Activated CD4-positive, alpha-beta memory T cell treated with anti-CD3 and anti-CD28 coated beads, Interleukin-2, amount 10 ng/mL, durations not matched to agents 7 days and 5 days (primary cell): ENCODE results near the gene CFAP92. TPM values are rescaled to one million over a fixed set of nuclear protein-coding genes. Genes with fewer than 3 reads are reported as not detected.

Source experiments
- CTCF ChIA-PET: fragments of 350-600 bp; sonication (Branson Sonifier 250); formaldehyde crosslinking; loops from one replicate; lab custom pipeline; 2021; ENCODE audit warnings: antibody characterized with exemption, inconsistent platforms; lab: Charles Lee
- POLR2A ChIA-PET: fragments of 350-600 bp; sonication (Branson Sonifier 250); formaldehyde crosslinking; loops from one replicate; lab custom pipeline; 2021; ENCODE audit warnings: antibody characterized with exemption; lab: Charles Lee
- DNase-seq: peaks from one replicate; pipeline ENCODE4 v3.0.0-alpha.2; 2020
- H3K27ac Mint-ChIP-seq: one replicate; pipeline ENCODE4 v1.8.0; 2021; ENCODE audit warnings: mild to moderate bottlenecking, mixed read lengths
- H3K27me3 Mint-ChIP-seq: one replicate; pipeline ENCODE4 v1.8.0; 2021; ENCODE audit warnings: mixed read lengths
- H3K36me3 Mint-ChIP-seq: one replicate; pipeline ENCODE4 v1.8.0; 2021; ENCODE audit warnings: low read depth, mixed read lengths
- H3K4me1 Mint-ChIP-seq: one replicate; pipeline ENCODE4 v1.8.0; 2021; ENCODE audit warnings: mixed read lengths
- H3K4me3 Mint-ChIP-seq: one replicate; pipeline ENCODE4 v1.8.0; 2021; ENCODE audit warnings: mild to moderate bottlenecking, mixed read lengths
- H3K9me3 Mint-ChIP-seq: one replicate; pipeline ENCODE4 v1.8.0; 2021; ENCODE audit warnings: mixed read lengths
- total RNA-seq, 2 experiments: library from RNA; stranded (reverse); gene quantifications; one replicate each; pipeline ENCODE4 v1.2.3, GENCODE V29; 2021

Gene CFAP92
- total RNA-seq, 2 experiments from 2014 or later, result 0.15 TPM; not detected in 1

DNA sequence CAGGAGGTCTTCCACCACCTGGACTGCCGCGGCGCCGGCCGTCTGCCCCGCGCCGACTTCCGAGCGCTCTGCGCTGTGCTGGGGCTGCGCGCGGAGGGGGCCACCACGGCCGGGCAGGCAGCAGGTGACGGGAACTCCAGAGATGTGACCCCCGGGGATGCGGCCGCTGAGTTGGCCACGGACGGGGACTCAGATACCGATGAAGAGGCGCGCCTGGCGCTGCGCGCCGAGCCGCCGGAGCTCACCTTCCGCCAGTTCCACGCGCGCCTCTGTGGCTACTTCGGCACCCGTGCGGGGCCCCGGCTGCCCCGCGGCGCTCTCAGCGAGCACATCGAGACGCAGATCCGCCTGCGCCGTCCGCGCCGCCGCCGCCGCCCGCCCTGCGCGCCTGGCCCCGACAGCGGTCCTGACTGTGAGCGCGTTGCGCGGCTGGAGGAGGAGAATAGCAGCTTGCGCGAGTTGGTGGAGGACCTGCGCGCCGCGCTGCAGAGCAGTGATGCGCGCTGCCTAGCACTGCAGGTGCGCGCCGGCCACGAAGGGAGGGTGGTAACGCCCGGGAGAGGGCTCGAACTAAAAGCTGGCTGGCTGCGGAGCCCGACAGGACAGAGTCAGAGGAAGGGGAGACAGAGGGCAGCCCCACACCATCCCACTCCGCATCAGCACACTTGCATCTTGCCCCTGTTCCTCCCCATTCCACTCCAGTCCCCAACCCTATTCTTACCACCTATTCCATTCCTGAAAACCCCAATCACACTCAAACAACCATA, 8.1 kb upstream of the CFAP92 start:
- no peak overlapping the region for H3K27ac Mint-ChIP-seq
- ChIA-PET POLR2A (interaction anchor here (4.8 kb wide), 1 partner anchor 14 kb away, joined by 33 read pairs; no protein-coding TSS in a partner anchor), CTCF (interaction anchor here (1.3 to 1.8 kb wide), 2 partner anchors 14 to 32 kb away, joined by 3 to 5 read pairs; no protein-coding TSS in a partner anchor)
- H3K4me3 Mint-ChIP-seq, result peak overlapping the region; percentile 45
- no peaks in the 10 kb centered on the region for H3K36me3 Mint-ChIP-seq
- peaks cover 37% of the 10 kb centered on the region for H3K4me1 Mint-ChIP-seq
- DNase-seq, result no peak
- no peaks in the 10 kb centered on the region for H3K9me3 Mint-ChIP-seq
- H3K27me3 Mint-ChIP-seq, result peaks cover 61% of the 10 kb centered on the region

DNA sequence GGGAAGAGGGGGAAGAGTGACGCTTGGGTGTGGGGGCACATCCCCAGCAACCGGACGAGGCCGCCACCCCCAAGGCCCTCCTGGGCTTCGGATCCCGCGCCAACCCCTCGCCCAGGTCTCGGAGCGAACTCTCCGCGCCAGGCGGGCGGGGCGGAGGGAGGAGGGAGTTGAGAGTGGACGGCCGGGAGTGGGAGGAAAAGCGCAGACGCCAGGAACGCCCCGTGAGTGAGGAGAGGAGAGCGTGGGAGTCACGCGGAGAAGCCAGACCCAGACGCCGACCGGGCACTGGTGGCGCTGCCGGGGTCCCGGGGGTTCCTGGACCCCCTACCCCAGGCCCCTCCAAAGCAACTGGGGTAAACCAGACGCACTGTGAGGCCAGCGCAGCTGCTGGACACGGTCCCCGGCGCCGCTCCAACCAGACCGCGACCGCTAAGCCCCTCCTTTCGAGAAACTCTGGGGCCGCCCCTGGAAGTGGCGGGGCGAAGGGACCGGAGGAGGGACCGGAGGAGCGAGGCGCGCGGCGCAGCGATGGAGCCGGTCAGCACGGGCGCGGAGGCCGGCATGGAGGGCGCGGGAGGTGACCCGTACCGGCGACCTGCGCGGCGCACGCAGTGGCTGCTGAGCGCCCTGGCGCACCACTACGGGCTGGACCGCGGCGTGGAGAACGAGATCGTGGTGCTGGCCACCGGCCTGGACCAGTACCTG, 7.4 kb upstream of the CFAP92 start, which contains the start of gene EFCC1:
EFCC1 (plus strand) TSS at position 204 of the 705 bp plus-strand sequence; CDS start at position 529, 325 bp downstream.
- H3K4me1 Mint-ChIP-seq, result peaks cover 36% of the 10 kb centered on the region
- peaks cover 61% of the 10 kb centered on the region for H3K27me3 Mint-ChIP-seq
- no peak for DNase-seq
- H3K9me3 Mint-ChIP-seq, result no peaks in the 10 kb centered on the region
- ChIA-PET CTCF (interaction anchor here (1.3 to 1.8 kb wide), 2 partner anchors 15 to 31 kb away, joined by 3 to 5 read pairs; no protein-coding TSS in a partner anchor), POLR2A (interaction anchor here (4.8 kb wide), 1 partner anchor 15 kb away, joined by 33 read pairs; no protein-coding TSS in a partner anchor)
- H3K36me3 Mint-ChIP-seq, result no peaks in the 10 kb centered on the region
- H3K27ac Mint-ChIP-seq, result no peak within 1 kb of the TSS
- H3K4me3 Mint-ChIP-seq, result peak within 1 kb of the TSS; percentile 45

DNA sequence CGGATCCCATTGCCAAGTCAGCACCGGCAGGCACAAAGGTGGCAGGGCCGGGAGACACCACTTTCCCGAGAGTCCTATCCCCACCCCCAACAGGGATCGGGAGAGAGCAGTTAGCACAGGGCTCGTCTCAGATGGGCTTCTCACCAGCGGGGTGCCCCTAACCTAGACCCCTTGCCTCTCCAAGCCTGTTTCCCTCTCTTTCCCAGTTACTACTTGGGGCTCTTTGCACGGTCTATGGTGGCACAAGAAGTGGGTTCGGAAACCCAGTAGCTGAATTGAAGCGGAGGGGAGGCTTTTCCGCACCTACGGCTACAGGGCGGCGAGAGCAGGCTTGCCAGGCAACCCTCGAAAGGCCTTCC, 6.8 kb upstream of the CFAP92 start:
- peaks cover 61% of the 10 kb centered on the region for H3K27me3 Mint-ChIP-seq
- CTCF ChIA-PET, result interaction anchor here (1.8 to 3.3 kb wide), 3 partner anchors 15 to 30 kb away, joined by 5 to 18 read pairs (median 6); no protein-coding TSS in a partner anchor
- H3K4me3 Mint-ChIP-seq, result no peak overlapping the region
- H3K4me1 Mint-ChIP-seq, result peaks cover 34% of the 10 kb centered on the region
- POLR2A ChIA-PET, result no interaction called here
- no peaks in the 10 kb centered on the region for H3K36me3 Mint-ChIP-seq
- no peak for DNase-seq
- H3K27ac Mint-ChIP-seq, result no peak overlapping the region
- no peaks in the 10 kb centered on the region for H3K9me3 Mint-ChIP-seq

DNA sequence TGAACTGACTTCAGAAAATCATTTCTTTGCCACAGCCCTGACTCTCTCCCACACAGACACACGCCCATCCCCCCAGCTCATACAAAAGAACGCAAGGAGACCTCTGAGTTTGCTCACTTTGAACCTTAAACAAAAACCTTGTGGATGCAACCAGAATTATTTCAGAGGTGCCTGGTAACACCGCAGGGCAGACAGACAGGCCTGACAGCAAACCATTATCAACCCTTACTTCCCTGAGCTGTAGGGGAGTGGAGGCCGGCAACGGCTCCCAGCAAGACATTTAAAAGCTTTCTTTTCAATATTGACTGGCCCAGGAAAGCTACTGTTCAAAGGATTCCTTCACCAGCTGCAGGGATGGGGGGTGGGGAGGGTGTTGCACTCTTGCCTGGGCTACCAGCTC, 5.2 kb upstream of the CFAP92 start:
- no peak overlapping the region for H3K4me3 Mint-ChIP-seq
- POLR2A ChIA-PET, result interaction anchor here (1.4 to 3.4 kb wide), 2 partner anchors 13 to 17 kb away, joined by 3 to 13 read pairs; no protein-coding TSS in a partner anchor
- H3K27ac Mint-ChIP-seq, result no peak overlapping the region
- no peaks in the 10 kb centered on the region for H3K36me3 Mint-ChIP-seq
- no peak for DNase-seq
- peaks cover 26% of the 10 kb centered on the region for H3K4me1 Mint-ChIP-seq
- H3K9me3 Mint-ChIP-seq, result no peaks in the 10 kb centered on the region
- CTCF ChIA-PET, result interaction anchor here (1.0 to 3.3 kb wide), 4 partner anchors 13 to 53 kb away, joined by 3 to 18 read pairs (median 4); no protein-coding TSS in a partner anchor
- H3K27me3 Mint-ChIP-seq, result peaks cover 51% of the 10 kb centered on the region

DNA sequence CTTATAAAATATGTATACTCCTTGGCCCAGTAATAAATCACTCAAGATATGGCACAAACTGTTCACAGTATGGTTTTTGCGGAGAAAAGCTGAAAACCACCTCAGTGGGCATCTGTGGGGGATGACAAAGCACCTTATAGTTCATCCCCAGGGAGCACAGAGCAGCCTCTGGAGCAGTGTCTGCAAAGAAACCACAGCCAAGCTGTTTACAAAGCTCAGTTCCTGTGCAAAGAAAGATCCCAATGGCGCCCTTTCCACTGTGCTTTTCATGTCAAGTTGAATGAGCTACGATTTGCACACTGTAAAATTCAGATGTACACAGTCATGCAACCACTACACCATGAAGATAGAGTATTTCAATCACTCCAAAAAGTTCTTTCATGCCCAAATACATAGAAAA, 4.7 kb upstream of the CFAP92 start:
- Mint-ChIP-seq H3K27me3 (peaks cover 48% of the 10 kb centered on the region), H3K27ac (no peak overlapping the region), H3K4me3 (no peak overlapping the region), H3K36me3 (no peaks in the 10 kb centered on the region), H3K4me1 (peaks cover 26% of the 10 kb centered on the region), H3K9me3 (no peaks in the 10 kb centered on the region)
- ChIA-PET CTCF (interaction anchor here (0.6 to 3.3 kb wide), 5 partner anchors 13 to 54 kb away, joined by 3 to 18 read pairs (median 3); no protein-coding TSS in a partner anchor), POLR2A (interaction anchor here (0.9 to 3.4 kb wide), 3 partner anchors 9 to 18 kb away, joined by 3 to 13 read pairs (median 3); no protein-coding TSS in a partner anchor)
- DNase-seq, result no peak

DNA sequence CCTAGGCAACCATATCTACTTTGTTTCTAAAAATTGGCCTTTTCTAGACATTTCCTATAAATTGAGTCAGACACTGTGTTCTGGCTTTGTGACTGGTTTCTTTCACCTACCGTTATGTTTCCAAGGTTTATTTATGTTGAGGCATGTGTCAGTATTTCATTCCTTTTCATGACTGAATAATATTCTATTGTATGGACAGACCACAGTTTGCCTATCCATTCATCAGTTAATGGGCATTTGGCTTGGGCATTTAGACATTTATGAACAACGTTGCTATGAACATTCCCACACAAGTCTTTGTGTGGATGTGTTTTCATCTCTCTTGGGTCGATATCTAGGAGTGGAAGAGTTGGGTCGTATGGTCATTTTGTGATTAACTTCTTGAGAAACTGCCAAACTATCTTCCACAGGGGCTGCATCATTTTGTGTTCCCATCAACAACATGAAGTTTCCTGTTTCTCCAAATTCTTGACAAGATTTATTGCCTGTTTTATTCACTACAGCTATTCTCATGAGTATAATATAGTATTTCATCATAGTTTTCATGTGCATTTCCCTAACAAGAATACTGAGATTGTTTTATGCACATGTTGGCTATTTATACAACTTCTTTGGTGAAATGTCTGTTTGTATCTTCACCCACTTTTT, 3.7 kb upstream of the CFAP92 start:
- POLR2A ChIA-PET, result interaction anchor here (0.9 to 3.4 kb wide), 3 partner anchors 10 to 19 kb away, joined by 3 to 13 read pairs (median 3); no protein-coding TSS in a partner anchor
- no peak overlapping the region for H3K27ac Mint-ChIP-seq
- CTCF ChIA-PET, result interaction anchor here (1.3 to 3.3 kb wide), 2 partner anchors 18 to 29 kb away, joined by 5 to 18 read pairs; no protein-coding TSS in a partner anchor
- DNase-seq, result no peak
- no peak overlapping the region for H3K4me3 Mint-ChIP-seq
- no peaks in the 10 kb centered on the region for H3K36me3 Mint-ChIP-seq
- peaks cover 24% of the 10 kb centered on the region for H3K4me1 Mint-ChIP-seq
- H3K27me3 Mint-ChIP-seq, result peaks cover 39% of the 10 kb centered on the region
- H3K9me3 Mint-ChIP-seq, result no peaks in the 10 kb centered on the region

DNA sequence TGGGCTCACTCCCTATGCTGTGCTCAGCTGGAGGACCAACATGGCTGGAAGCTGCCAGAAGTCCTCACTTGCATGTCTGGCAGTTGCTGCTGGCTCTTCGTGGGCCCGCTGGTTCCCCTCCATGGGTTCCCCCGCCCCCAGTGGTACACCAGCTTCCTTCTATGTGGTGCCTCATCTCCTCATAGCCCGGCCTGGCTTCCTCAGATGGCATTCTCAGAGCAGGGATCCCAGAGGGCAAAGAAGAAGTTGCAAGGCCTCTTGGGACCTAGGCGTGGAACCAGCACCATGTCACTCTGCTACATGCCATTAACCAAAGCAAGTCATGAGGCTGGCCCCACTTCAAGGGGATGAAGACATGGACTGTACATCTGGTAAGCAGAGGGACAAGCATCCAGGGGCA, 2.9 kb upstream of the CFAP92 start:
- DNase-seq, result no peak
- POLR2A ChIA-PET, result interaction anchor here (0.8 to 3.4 kb wide), 2 partner anchors 20 to 253 kb away, joined by 4 to 13 read pairs; partner anchors contain the start of gene COPG1
- no peak overlapping the region for H3K4me3 Mint-ChIP-seq
- H3K9me3 Mint-ChIP-seq, result no peaks in the 10 kb centered on the region
- CTCF ChIA-PET, result interaction anchor here (0.5 kb wide), 1 partner anchor 19 kb away, joined by 3 read pairs; no protein-coding TSS in a partner anchor
- H3K36me3 Mint-ChIP-seq, result no peaks in the 10 kb centered on the region
- no peak overlapping the region for H3K27ac Mint-ChIP-seq
- H3K4me1 Mint-ChIP-seq, result peaks cover 18% of the 10 kb centered on the region
- peaks cover 33% of the 10 kb centered on the region for H3K27me3 Mint-ChIP-seq

DNA sequence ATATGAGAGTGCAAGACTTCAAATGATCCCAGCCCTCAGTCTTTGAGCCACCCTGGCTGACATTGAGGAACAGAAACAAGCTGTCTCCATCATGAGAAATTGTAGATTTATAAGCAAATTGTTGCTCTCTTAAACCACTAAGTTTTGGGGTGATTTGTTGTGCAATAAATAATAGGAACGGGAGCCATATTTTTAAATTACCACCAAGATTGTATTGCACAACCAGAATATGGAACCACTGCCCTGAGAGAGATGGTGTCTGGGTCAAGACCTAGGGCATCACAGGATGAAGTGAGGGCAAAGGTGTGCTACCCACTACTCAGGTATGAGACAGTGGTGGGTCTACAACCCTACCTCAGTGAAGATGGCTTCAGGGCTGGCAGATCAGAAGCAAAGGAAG, 2.3 kb upstream of the CFAP92 start:
- Mint-ChIP-seq H3K9me3 (no peaks in the 10 kb centered on the region), H3K36me3 (no peaks in the 10 kb centered on the region), H3K4me1 (peaks cover 18% of the 10 kb centered on the region), H3K27ac (no peak overlapping the region), H3K4me3 (no peak overlapping the region), H3K27me3 (peaks cover 33% of the 10 kb centered on the region)
- POLR2A ChIA-PET, result interaction anchor here (0.8 to 3.4 kb wide), 3 partner anchors 8 to 253 kb away, joined by 3 to 13 read pairs (median 4); partner anchors contain the start of gene COPG1
- DNase-seq, result no peak
- CTCF ChIA-PET, result interaction anchor here (3.6 kb wide), 1 partner anchor 26 kb away, joined by 37 read pairs; no protein-coding TSS in a partner anchor

DNA sequence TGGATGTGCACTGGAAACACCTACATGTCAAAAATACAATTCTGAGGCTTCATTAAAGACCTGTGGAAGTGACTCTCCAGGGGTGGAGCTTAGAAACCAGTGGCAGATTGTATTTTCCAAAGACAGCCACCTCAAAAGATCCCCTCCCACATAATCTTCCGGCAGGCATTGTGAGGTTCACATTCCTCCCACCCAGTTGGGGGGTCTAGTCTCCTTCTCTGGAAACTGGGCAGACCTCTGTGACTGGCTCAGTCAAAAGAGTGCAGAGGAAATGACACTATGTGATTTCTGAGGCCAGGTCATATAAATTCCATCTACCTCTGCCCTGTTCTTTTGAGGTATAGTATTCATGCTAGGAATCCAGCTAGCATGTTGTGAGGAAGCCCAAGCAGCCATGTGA, 1.9 kb upstream of the CFAP92 start:
- H3K4me1 Mint-ChIP-seq, result peaks cover 16% of the 10 kb centered on the region
- DNase-seq, result no peak
- H3K27me3 Mint-ChIP-seq, result peaks cover 31% of the 10 kb centered on the region
- H3K4me3 Mint-ChIP-seq, result no peak overlapping the region
- no peaks in the 10 kb centered on the region for H3K9me3 Mint-ChIP-seq
- no peak overlapping the region for H3K27ac Mint-ChIP-seq
- ChIA-PET POLR2A (interaction anchor here (1.4 to 2.9 kb wide), 3 partner anchors 9 to 320 kb away, joined by 3 to 17 read pairs (median 12); a partner anchor contains a TSS), CTCF (interaction anchor here (0.7 to 3.6 kb wide), 3 partner anchors 21 to 31 kb away, joined by 3 to 37 read pairs (median 12); no protein-coding TSS in a partner anchor)
- no peaks in the 10 kb centered on the region for H3K36me3 Mint-ChIP-seq

DNA sequence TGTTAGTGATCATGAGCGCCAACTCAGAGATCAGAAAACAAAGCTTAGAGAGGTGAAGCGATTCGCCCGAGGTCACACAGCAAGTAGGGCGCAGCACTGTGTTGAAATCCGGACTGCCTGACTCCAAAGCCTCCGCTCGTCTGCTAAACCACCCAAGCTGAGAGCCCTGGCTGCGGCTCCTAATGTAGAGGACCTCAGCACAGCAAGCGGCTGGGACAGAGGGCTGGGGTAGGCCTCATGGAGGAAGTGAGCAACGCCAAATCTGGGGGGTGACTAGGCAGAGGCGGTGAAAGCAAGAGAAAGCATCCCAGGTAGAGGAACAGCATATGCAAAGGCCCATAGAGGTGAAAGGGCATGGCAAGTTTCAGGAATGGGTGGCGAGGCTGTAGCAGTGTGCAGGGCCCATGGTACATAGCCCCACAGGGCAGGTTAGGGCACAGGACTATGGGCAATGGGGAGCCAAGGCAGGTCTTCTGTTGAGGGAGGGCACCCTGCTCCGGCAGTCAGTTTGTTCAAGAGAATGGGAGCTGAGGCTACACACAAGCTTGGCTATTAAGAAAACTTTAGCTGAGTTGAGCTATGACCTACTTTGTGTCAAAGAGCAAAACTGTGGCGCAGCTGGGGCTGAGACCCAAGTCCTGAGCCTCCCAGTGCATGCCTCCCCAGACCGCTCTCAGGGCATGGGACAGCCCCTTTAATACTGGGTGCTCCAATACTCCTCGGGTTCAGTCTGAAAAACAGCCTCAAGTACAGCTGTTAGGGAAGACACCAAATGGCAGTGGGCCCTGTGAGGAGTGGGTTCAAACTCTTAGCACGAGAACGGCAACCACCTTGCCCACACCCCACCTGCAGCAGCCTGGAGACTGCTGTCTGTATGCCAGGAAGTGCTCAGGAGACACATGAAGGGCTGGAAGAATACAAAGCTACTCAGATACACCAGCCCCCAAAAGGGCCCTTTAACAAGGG, 988 bp upstream of the CFAP92 start:
- Mint-ChIP-seq H3K9me3 (no peaks in the 10 kb centered on the region), H3K4me1 (peaks cover 14% of the 10 kb centered on the region), H3K27me3 (peaks cover 22% of the 10 kb centered on the region), H3K27ac (no peak overlapping the region), H3K36me3 (no peaks in the 10 kb centered on the region), H3K4me3 (peak overlapping the region; percentile 27)
- CTCF ChIA-PET, result interaction anchor here (0.7 to 3.6 kb wide), 8 partner anchors 9 to 59 kb away, joined by 3 to 37 read pairs (median 4); no protein-coding TSS in a partner anchor
- no peak for DNase-seq
- POLR2A ChIA-PET, result interaction anchor here (0.8 to 2.9 kb wide), 6 partner anchors 9 to 321 kb away, joined by 3 to 17 read pairs (median 8); a partner anchor contains a TSS

DNA sequence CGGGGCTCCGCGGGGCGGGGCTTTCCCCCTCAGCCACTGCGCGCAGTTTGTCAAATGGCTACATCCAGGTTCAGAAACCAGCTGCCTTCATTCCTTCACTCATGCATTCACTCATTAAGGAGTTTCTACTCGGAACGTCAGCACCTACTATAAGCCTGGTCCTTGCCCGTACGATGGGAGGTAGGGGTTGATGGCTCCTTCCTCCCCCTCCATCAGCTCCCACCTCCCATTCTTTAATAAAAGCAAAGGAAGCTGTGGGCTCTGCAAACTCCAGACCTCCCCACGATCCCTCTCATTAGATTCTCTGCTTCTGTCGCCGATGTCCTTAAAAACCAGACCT, 267 bp upstream of the CFAP92 start:
- ChIA-PET CTCF (interaction anchor here (1.0 to 3.6 kb wide), 7 partner anchors 10 to 59 kb away, joined by 3 to 37 read pairs (median 4); no protein-coding TSS in a partner anchor), POLR2A (interaction anchor here (1.2 to 2.9 kb wide), 4 partner anchors 10 to 322 kb away, joined by 7 to 17 read pairs (median 10); a partner anchor contains a TSS)
- Mint-ChIP-seq H3K4me1 (peaks cover 14% of the 10 kb centered on the region), H3K36me3 (no peaks in the 10 kb centered on the region), H3K9me3 (no peaks in the 10 kb centered on the region), H3K27me3 (peaks cover 18% of the 10 kb centered on the region), H3K4me3 (peak overlapping the region; percentile 27), H3K27ac (no peak overlapping the region)
- DNase-seq, result no peak
